Breast epithelium (tissue), 4 donors: Measurements from ENCODE around the gene SIK3. TPM values are rescaled to one million over a fixed set of nuclear protein-coding genes. Genes with fewer than 3 reads are reported as not detected.

Source experiments
- DNase-seq, 2 donors: peaks; one replicate each; pipeline ENCODE4 v3.0.0-alpha.2; 2019; ENCODE audit warnings: low spot score in 2 of 2
- H3K27ac ChIP-seq, 2 donors: fragments of 200-600 bp; sonication (generic) in 1 of 2; one replicate each; pipeline ENCODE4 v1.5.1; 2016 to 2019; ENCODE audit warnings: mild to moderate bottlenecking in 1 of 2
- H3K27me3 ChIP-seq, 2 donors: fragments of 200-600 bp; sonication (generic) in 1 of 2; one replicate each; pipeline versions ENCODE4 v1.5.1 to v1.6.0; 2017 to 2019; ENCODE audit warnings: control low read depth in 1 of 2, mild to moderate bottlenecking in 1 of 2
- H3K36me3 ChIP-seq: fragments of 200-600 bp; one replicate; pipeline ENCODE4 v1.5.1; 2019
- H3K4me1 ChIP-seq, 2 donors: fragments of 200-600 bp; sonication (generic); one replicate each; pipeline ENCODE4 v1.5.1; 2016 to 2019; ENCODE audit warnings: control low read depth in 1 of 2
- H3K4me3 ChIP-seq, 3 donors: fragments of 200-600 bp; sonication (generic); 1 replicate in 2 of 3; 2 replicates in 1 of 3; pipeline ENCODE4 v1.5.1; 2016 to 2019; ENCODE audit warnings: mild to moderate bottlenecking in 3 of 3, moderate library complexity in 2 of 3
- H3K9me3 ChIP-seq, 2 donors: fragments of 200-600 bp; sonication (generic) in 1 of 2; one replicate each; pipeline ENCODE4 v1.5.1; 2016 to 2019; ENCODE audit warnings: control low read depth in 1 of 2
- CTCF ChIP-seq, 3 donors: fragments of 450-650 bp; IDR thresholded peaks; one replicate each; pipeline ENCODE4 v1.5.1; 2016 to 2017; ENCODE audit warnings: antibody characterized with exemption in 3 of 3, mild to moderate bottlenecking in 3 of 3, moderate library complexity in 3 of 3
- POLR2A ChIP-seq: fragments of 450-650 bp; IDR thresholded peaks from one replicate; pipeline ENCODE4 v1.6.1; 2016; ENCODE audit warnings: antibody characterized with exemption, mild to moderate bottlenecking, moderate library complexity
- POLR2AphosphoS5 ChIP-seq, 3 donors: sonication (generic); formaldehyde crosslinking; IDR thresholded peaks; one replicate each; pipeline ENCODE4 v1.6.1; 2017; ENCODE audit warnings: antibody characterized with exemption in 3 of 3
- intact Hi-C: fragments of 100-400 bp; cut with DNase I; formaldehyde crosslinking; loops from one replicate; pipeline ENCODE4 v1.15.1; 2023; ENCODE audit warnings: low total_unique reads
- total RNA-seq, 3 donors: library from RNA; depleted of rRNA; stranded (reverse); fragments of >200 nt; gene quantifications; one replicate each; pipeline ENCODE4 v1.1.0, GENCODE V29; 2016

The SIK3 gene
- total RNA-seq, 3 donors from 2014 or later = 26.9 to 110 (median 57.0) TPM

- intact Hi-C loops = no loop called here
- H3K27ac ChIP-seq = no peak overlapping the region
- TF ChIP-seq POLR2AphosphoS5 (IDR thresholded peaks at IDR 0.05) = no peak
- TF ChIP-seq POLR2A = no peak
- no peak for TF ChIP-seq CTCF (IDR thresholded peaks at IDR 0.05)
- no peak overlapping the region for H3K4me3 ChIP-seq
- no peaks in the 10 kb centered on the region for H3K27me3 ChIP-seq
- no peaks in the 10 kb centered on the region for H3K9me3 ChIP-seq
- H3K4me1 ChIP-seq = no peaks in the 10 kb centered on the region
- no peaks in the 10 kb centered on the region for H3K36me3 ChIP-seq
- DNase-seq = no peak
Observed at GRCh38 chr11:116891746-116892145, 206.5 kb downstream of the SIK3 start.

- Histone ChIP-seq H3K27ac (no peak overlapping the region), H3K27me3 (no peaks in the 10 kb centered on the region), H3K9me3 (no peaks in the 10 kb centered on the region), H3K4me1 (no peaks in the 10 kb centered on the region), H3K4me3 (no peak overlapping the region), H3K36me3 (no peaks in the 10 kb centered on the region)
- DNase-seq = no peak
- no peak for TF ChIP-seq CTCF (IDR thresholded peaks at IDR 0.05)
- no peak for TF ChIP-seq POLR2A
- no peak for TF ChIP-seq POLR2AphosphoS5 (IDR thresholded peaks at IDR 0.05)
- intact Hi-C loops = no loop called here
Observed at GRCh38 chr11:116890607-116891006, 207.6 kb downstream of the SIK3 start.

GRCh38 chr11:116890193-116890592, 208.0 kb downstream of the SIK3 start:
- TF ChIP-seq CTCF (IDR thresholded peaks at IDR 0.05) (no peak), POLR2AphosphoS5 (IDR thresholded peaks at IDR 0.05) (no peak), POLR2A (no peak)

GRCh38 chr11:116888884-116889549, 209.2 kb downstream of the SIK3 start:
- TF ChIP-seq POLR2A = no peak
- TF ChIP-seq CTCF (IDR thresholded peaks at IDR 0.05) = no peak
- TF ChIP-seq POLR2AphosphoS5 (IDR thresholded peaks at IDR 0.05) = no peak
- Histone ChIP-seq H3K4me1 (no peaks in the 10 kb centered on the region), H3K27ac (no peak overlapping the region), H3K9me3 (no peaks in the 10 kb centered on the region), H3K27me3 (no peaks in the 10 kb centered on the region), H3K4me3 (no peak overlapping the region), H3K36me3 (no peaks in the 10 kb centered on the region)
- DNase-seq = no peak
- intact Hi-C loops = no loop called here

More at GRCh38 chr11:116890193-116890592, 208.0 kb downstream of the SIK3 start:
- Histone ChIP-seq H3K27me3 (no peaks in the 10 kb centered on the region), H3K27ac (no peak overlapping the region), H3K36me3 (no peaks in the 10 kb centered on the region), H3K9me3 (no peaks in the 10 kb centered on the region), H3K4me3 (no peak overlapping the region), H3K4me1 (no peaks in the 10 kb centered on the region)
- intact Hi-C loops = no loop called here
- no peak for DNase-seq

- DNase-seq = no peak
- H3K4me1 ChIP-seq = no peaks in the 10 kb centered on the region
- H3K27ac ChIP-seq = no peak overlapping the region
- H3K9me3 ChIP-seq = no peaks in the 10 kb centered on the region
- no peak for TF ChIP-seq CTCF (IDR thresholded peaks at IDR 0.05)
- TF ChIP-seq POLR2AphosphoS5 (IDR thresholded peaks at IDR 0.05) = no peak
- TF ChIP-seq POLR2A = no peak
- no peaks in the 10 kb centered on the region for H3K36me3 ChIP-seq
- intact Hi-C loops = no loop called here
- H3K27me3 ChIP-seq = no peaks in the 10 kb centered on the region
- H3K4me3 ChIP-seq = no peak overlapping the region
Observed at GRCh38 chr11:116888024-116888423, 210.2 kb downstream of the SIK3 start.
